Stimulated activated CD8-positive, alpha-beta memory T cell treated with anti-CD3 and anti-CD28 coated beads, Interleukin-12 subunit alpha, Interleukin-12 subunit beta, amount 100 ng/mL, for 4 hours (primary cell): ENCODE results near the gene CSAD.
"Not testable (repeated sequence)": the region's sequence is repeated elsewhere in the genome, so short reads cannot be mapped to it uniquely, and the experiment has no call there.

Experiments
- DNase-seq: peaks from one replicate; pipeline ENCODE4 v3.0.0-alpha.2; 2020; ENCODE audit warnings: low read depth

The CSAD gene

DNA sequence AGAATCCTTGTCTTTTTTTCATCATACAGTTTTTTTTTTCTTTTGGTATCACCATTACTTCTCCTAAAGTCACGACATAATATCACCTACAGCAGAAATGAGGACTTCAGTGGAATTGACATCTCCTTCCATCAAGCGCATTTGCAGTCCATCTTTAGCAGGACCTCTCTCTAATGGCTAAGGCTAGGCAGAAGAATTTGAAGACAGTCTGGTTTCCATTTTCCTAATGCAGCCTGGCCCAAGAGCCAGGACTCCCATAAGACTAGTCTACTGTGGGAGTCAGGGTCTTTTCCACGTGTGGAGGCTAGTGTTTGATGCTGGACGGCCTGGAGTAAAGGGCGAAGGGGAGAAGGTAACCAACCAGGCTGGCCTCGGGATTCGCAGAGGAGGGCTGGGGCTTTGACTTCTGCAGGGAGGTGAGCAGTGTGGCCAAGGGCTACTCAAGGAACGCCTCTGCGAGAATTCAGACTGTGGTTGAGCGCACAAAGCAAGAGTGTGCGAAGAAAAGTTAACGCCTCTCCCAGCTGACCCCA lies 972 bp downstream of the CSAD start:
- no peak for DNase-seq

DNA sequence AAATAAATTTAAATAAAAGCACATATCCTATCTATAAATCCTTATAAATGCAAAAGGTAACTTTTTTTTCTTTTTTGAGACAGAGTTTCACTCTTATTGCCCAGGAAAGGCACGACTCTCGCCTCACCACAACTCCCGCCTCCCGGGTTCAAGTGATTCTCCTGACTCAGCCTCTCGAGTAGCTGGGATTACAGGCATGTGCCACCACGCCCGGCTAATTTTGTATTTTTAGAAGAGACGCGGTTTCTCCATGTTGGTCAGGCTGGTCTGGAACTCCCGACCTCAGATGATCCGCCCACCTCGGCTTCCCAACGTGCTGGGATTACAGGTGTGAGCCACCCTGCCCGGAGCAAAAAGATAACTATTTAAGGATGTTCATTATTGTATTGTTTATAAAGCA lies 1.9 kb downstream of the CSAD start:
- not testable (repeated sequence) for DNase-seq

DNA sequence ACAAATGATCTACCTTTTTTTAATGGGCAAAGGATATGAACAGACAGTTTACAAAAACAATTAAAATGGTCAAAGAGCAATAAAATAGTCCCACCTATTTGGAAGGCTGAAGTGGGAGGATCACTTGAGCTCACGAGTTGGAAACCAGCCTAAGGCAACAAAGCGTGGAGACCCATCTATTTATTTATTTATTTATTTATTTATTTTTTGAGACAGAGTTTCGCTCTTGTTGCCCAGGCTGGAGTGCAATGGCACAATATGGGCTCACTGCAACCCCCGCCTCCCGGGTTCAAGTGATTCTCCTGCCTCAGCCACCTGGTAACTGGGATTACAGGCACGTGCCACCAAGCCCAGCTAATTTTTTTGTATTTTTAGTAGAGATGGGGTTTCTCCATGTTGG lies 3.3 kb downstream of the CSAD start:
- not testable (repeated sequence) for DNase-seq

DNA sequence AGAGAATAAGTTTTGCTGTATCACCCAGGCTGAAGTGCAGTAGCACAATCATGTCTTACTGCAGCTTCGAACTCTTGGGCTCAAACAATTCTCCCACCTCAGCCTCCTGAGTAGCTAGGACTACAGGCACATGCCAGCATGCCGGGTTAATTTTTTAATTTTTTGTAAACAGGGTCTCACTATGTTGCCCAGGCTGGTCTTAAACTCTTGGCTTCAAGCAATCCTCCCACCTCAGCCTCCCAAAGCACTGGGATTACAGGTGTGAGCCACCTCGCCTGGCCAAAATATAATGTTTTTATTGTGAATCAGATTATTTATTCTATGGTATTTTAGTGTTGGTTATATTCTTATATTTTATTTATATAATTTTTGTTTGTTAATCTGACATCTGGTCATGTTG lies 4.0 kb downstream of the CSAD start:
- DNase-seq = no peak

DNA sequence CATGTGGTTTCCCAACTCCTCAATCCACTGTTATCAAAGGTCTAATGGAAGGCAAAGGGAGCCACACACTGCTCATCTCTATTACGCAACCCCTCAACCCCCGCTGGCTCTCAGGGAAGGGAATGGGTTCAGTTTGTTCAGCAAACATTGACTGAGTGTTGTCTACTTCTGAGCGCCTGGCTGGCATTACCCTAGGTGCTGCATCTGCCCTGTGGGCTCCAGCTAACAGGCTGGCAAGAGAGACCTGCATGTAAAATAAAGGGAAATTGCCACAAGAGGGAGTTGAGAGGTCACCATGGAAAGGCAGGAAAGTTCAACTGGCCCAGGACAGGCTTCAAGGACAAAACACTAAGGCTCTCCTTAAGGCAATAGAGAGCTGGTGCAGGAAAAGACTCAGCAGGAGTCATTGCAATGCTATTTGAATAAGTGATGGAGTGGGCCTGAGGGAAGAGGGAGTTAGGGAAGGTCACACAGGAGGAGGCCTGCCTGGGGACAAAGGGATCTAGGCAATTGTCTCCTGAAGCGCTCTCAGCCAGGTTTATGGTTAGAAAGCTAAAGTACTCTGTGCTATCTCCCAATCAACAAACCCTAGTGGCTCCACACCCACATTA lies 5.7 kb downstream of the CSAD start:
- no peak for DNase-seq

DNA sequence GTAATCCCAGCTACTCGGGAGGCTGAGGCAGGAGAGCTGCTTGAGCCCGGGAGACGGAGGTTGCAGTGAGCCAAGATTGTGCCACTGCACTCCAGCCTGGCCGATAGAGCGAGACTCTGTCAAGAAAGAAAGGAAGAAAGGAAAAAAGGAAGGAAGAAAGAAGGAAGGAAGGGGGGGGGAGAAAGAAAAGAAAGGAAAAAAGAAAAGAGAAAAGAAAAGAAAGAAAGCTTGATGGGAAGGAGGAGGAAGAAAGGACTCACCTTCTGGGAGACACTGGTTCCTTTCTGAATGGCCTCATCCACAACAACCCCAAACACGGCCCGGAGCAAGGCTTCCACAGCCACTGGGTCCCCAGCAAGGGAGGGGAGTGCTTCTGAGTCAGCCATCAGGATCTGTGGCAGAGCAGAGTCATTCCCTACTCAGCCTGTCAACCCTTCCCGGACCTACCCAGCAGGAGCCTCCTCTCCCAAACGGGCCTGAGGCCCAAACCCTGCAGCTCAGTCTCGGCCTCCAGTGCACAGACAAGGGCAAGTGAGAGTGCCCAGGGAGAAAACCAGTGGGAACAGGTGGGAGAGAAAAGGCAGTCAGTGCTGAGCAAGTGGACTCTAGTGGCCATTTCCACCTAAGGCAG lies 7.5 kb downstream of the CSAD start:
- DNase-seq = no peak

DNA sequence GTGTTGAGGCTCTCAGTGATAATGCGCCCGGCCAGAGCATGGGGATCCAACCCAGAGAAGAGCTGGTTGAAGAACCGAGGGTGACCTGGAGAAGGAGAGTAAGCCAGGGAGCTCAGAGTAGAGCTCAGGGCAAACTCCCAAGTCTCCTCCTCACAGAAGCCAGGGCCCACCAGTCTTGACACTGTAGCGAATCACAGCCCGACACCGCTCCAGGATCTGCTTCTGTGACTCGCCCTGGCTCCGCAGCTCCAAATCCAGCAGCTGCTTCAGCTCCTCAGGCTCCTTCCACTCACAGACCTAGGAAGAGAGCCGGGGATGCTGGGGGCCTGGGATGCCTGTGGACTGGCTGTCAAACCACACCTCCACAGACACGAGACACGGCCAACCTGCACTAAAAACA lies 8.4 kb downstream of the CSAD start:
- no peak for DNase-seq

DNA sequence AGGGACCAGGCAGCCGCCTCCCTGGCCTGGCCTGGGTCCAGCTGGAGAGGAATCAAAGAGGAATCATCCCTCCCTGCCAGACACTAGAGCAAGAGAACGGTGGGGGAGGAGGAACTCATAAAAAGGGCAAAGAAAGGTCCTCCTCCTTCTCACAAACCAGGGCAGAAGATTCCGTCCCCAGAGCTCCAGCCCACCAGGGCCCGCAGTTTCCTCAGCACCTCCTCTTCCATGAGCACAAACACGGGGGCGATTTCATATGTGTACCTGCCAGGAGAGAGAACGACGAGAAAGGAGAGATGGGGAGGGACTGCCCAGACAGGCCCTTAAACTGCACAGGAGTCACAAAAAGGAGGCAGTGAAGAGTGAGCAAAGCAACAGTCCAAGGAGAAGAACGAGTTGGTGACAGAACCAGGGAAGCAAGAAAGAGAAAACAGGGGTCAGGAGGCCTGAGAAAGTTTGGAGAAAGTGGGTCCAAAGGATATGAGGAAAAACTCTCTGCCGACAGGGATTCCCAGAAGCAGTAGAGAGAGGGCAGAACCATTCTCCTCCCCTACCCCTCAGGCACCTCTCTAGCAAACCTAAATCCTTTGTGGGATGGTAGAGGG lies 8.9 kb downstream of the CSAD start:
- no peak for DNase-seq

DNA sequence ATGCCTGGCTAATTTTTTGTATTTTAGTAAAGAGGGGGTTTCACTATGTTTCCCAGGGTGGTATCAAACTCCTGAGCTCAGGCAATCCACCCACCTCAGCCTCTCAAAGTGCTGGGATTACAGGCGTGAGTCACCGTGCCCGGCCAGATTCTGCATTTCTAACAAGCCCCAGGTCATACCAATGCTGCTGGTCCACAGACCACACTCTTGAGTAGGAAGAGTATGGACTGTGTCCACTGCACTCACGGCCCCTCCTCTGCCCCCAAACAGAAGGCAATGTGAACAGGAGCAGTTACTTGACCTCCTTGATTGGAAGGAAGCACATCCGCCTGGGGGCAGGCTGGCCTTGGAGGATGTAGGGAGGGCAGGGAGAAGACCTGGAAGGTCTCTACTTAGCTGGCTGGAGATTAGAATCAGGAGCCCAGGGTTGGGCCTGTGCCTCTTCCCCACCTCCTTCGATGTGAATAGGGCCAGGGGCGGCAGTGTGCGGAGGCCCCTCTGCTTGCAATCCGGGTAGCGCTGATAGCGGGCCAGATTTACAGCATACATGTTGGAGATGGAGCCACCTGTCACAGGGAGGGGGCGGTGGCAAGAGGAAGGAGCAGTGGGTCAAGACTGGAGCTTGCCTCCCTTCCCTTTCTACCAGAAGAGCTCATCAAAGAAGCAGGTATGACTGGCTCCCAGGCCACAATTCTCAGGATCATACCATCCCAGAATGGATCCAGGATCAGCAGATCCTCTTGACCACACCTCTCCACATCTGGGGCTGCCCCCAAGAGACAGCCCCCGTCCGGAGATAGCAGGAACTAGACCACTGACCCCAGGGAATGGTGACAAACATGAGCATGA lies 9.6 kb downstream of the CSAD start:
- DNase-seq = no peak

DNA sequence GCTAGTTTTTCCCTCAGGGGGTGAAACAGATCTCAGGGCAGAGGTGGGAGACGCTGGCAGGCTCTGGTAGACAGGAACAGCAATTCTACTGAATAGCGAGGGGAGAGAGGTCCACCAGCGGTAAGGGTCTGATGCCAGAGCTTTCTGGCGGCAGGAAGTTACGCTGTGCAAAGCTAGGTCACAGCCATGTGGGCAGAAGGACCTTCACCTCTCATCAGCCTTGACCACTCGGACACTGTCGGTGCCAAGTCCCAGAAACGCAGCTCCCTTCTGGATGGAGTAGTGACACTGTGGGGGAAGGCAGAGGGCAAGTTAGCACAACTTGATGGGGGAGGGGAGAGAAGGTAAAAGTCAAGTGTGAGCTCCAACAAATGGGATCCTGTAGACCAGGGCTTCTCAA lies 10.5 kb downstream of the CSAD start:
- no peak for DNase-seq

DNA sequence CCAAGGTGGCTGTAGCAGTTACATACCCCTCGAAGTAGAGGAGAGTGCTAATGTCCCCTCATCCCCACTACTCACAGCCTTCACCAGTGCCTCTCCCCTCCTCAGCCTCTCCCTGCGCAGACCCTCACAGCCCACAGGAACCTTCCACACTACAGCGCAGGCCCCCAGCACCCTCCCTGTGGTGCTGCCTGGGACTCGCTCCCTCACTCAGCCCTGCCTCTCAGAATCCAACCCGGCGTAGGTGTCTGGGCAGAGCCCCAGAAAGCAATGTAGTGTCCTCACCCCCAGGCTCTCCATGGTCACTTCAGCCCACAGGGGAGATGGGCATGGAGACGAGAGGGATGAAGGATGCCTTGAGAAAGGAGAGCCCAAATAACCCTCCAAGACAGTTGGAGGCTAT lies 11.1 kb downstream of the CSAD start:
- DNase-seq = no peak

DNA sequence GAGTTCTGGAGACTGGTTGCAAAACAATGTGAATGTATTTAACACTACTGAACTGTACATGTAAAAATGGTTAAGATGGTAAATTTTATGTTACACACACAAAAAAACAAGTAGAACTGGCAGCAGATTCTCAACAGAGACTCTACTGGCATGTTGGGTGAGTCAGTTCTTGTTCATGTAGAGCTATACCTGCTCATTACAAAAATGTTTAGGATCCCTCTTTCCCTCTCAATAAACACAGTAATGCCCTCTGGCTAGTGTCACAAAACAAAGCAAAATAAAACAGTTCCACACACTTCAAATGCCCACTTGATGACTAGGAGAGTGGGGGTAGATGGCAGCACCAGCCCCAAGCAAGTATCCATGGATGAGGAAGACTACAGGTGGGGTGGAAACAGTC lies 13.9 kb downstream of the CSAD start:
- DNase-seq = no peak

DNA sequence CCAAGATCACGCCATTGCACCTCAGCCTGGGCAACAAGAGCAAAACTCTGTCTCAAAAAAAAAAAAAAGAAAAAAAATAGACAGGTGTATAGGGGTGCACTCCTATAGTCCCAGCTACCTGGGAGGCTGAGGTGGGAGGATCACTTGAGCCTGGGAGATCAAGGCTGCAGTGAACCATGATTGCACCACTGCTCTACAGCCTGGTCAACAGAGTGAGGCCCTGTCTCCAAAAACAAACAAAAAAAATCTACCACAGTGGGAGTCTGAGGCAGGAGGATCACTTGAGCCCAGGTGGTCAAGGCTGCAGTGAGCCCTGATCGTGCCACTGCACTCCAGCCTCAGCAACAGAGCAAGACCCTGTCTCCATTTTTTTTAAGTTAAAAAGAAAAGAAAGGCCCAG lies 17.7 kb downstream of the CSAD start:
- DNase-seq = not testable (repeated sequence)

DNA sequence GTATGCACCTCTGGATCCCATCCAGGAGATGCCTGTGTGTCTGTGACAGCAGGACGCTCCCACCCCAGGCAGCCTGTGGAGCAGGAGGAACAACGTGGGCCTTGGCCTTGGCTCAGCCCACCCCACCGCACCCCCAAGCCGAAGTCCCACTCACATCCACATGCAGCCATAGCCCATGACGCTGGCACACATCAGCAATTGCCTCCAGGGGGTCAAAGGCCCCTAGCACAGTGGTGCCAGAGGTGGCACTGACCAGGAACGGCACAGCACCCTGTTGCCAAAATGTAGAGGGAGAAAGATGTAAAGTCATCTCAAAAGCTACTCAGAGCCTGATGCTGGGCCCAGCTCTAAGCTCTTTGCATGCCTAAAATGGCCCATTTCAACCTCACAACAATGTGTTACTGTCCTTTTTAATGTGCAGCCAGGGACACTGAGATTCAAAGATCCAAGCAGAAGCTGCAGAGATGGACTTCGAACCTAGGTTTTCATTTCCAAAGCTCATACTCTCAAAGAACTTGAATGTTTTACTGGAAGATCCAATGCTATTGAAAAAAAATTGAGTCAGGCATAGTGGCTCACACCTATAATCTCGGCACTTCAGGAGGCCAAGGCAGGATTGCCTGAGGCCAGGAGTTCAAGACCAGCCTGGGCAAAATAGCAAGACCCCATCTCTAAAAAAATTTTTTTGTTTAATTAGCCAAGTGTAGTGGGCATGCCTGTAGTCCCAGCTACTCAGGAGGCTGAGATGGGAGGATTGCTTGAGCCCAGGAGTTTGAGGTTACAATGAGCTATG lies 19.4 kb downstream of the CSAD start:
- no peak for DNase-seq

DNA sequence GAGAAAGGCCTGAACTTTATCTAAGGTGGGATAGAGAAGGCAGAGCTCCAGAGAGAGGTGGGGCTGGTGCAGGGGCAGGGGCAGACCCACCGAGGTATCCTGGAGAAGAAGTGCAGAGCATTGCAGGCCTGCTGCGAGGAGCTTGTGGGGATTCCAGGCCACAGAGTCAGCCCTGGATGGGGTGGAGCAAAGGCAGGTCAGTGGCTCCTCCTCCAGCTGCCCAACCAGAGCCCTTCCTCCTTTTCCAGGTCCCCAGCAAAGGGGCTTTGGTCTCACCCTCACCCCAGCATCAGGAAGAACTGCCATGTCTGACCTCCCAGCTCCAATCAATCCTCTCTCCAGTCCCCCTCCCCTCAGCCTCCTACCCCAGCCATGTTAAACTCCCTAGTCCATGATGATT lies 20.1 kb downstream of the CSAD start:
- no peak for DNase-seq

DNA sequence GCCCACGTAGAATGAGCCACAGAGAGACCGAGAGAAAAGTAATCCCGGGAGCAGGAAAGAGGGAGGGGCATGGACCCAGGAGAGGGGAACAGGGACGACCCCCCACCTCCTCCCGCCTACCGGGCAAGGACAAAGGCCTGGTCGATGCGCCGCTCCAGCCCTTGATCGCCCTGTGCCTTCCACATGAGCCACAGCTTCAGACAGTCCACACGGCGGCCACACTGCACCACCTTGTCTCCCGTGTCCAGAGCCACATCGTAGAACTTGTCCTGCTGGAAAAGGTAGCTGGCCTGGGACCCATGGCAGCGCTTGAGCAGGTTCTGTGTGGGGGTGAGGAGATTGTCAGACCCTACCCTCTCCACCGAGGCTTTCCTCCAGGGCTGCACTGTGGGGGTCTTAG lies 20.7 kb downstream of the CSAD start:
- DNase-seq = no peak

DNA sequence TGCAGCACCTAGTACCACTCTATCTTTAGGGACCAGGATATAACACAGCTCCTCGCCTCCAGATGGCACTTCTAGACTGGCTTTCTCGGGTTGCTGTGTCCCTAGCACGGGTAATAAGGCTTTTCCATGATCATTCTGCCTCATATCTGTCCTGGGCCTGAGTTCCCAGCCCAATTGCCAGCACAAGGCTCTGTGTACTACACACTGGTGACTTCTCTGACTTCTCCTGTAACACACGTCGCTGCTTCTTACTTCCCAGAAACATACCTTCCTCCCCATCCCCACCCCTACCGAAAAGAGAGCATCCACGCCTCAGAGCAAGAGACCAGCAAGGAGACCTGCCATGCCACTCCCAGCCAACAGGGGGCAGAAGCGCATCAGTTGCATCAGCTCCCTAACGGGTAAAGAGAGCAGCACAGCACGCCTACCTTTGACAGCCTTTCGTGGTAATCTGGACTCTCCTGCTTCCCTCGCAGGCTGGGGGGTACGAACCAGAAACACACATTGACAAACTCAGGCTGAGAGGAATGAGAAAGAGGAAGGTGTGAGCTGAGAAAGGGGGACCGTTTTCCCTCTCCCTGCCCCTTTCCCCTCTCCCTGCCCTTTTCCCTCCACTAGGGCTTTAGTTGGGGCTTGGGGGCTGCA lies 21.4 kb downstream of the CSAD start:
- peak; percentile 74 for DNase-seq

DNA sequence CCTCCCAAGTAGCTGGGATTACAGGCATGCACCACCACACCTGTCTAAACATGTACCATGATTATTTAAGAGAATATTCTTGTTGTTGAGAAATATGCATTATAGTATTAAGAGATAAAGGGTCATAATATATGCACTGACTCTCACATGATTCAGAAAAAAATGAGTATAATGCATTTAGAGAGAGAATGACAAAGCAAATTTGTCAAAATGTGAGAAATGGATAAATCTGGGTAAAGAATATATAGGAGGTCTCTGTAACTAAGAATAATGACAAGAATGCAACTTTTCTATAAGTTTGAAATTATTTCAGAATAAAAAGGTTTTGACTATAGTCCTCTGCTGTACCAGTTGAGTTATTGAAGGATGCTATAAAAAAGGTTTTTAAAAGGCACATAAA lies 28.3 kb downstream of the CSAD start:
- no peak for DNase-seq

DNA sequence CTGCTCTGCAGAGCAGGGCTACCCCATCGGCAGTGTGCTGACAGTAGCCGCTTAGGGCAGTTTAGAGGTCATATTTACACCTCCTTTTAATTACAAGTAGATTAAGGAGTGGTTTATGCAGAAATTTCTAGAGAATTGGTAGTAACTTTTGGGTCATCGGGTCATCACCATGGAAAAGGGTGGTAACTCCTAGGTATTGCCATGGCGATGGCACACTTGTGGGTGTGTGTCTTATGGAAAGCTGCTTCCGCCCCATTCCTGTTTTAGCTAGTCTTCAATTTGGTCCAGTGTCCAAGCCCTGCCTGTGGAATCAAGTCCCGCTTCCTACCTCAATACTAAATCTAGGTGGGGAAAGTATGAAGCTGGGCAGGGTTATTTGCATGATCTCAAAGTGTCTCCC lies 29.7 kb downstream of the CSAD start:
- no peak for DNase-seq

DNA sequence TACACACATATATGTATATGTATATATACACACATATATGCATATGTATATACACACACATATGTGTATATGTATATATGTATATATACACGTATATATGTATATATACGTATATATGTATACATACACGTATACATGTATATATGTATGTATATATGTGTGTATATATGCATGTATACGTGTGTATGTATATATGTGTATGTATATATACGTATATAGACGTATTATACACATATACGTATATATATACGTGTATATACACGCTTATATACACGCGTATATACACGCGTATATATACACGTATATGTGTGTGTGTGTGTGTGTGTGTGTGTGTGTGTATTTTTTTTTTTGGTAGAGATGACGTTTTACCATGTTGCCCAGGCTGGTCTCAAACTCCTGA lies 33.1 kb downstream of the CSAD start:
- no peak for DNase-seq

DNA sequence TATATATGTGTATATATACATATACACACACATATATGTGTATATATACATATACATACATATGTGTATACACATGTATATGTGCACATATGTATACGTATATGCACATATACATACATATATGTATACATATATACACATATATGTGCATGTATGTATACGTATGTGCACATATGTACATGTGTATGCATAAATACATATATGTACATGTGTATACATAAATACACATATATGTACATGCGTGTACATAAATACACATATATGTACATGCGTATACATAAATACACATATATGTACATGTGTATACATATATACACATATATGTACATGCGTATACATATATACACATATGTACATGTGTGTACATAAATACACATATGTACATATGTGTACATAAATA lies 33.5 kb downstream of the CSAD start:
- DNase-seq = no peak
